AG09319 (cell line): Measurements from ENCODE around the gene GSPT2.

ENCODE experiments used
- DNase-seq: peaks from one replicate; pipeline ENCODE4 v3.0.0-alpha.2; 2010; ENCODE audit warnings: low read depth; ENCODE audit errors: extremely low read depth
- CTCF ChIP-seq: IDR thresholded peaks from 2 replicates; pipeline ENCODE4 v1.5.1; 2011; ENCODE audit warnings: low read depth, mild to moderate bottlenecking, inconsistent platforms, low read length, moderate library complexity

GSPT2 gene

GRCh38 chrX:51795136-51795535 lies 51.9 kb downstream of the GSPT2 start:
- no peak for DNase-seq
- no peak for TF ChIP-seq CTCF
